ENCODE results near the gene NHSL2. TPM values are rescaled to one million over a fixed set of nuclear protein-coding genes. Genes with fewer than 3 reads are reported as not detected.
A peak's percentile ranks its signal among the peaks of the same experiment; 100 is the strongest.

NHSL2 gene
- total and polyA plus RNA-seq, 8 donors, result 7.0 to 15.3 (median 9.5) TPM

GRCh38 chrX:72130762-72131250, 220.2 kb downstream of the NHSL2 start:
- H3K27ac ChIP-seq, result no peak overlapping the region
- no peaks in the 10 kb centered on the region for H3K9me3 ChIP-seq
- peaks cover 0 to 24% of the 10 kb centered on the region in 2 donors for H3K4me1 ChIP-seq
- DNase-seq (no peak), ATAC-seq (no peak)
- TF ChIP-seq, protein P1, sequence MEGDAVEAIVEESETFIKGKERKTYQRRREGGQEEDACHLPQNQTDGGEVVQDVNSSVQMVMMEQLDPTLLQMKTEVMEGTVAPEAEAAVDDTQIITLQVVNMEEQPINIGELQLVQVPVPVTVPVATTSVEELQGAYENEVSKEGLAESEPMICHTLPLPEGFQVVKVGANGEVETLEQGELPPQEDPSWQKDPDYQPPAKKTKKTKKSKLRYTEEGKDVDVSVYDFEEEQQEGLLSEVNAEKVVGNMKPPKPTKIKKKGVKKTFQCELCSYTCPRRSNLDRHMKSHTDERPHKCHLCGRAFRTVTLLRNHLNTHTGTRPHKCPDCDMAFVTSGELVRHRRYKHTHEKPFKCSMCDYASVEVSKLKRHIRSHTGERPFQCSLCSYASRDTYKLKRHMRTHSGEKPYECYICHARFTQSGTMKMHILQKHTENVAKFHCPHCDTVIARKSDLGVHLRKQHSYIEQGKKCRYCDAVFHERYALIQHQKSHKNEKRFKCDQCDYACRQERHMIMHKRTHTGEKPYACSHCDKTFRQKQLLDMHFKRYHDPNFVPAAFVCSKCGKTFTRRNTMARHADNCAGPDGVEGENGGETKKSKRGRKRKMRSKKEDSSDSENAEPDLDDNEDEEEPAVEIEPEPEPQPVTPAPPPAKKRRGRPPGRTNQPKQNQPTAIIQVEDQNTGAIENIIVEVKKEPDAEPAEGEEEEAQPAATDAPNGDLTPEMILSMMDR (IDR thresholded peaks at IDR 0.05), result no peak
- intact Hi-C loops (cut with DNase I), result no loop called here
- H3K36me3 ChIP-seq, result no peaks in the 10 kb centered on the region
- H3K27me3 ChIP-seq, result peaks cover 0 to 12% of the 10 kb centered on the region in 2 donors
- H3K4me3 ChIP-seq, result peak overlapping the region; percentile 29 to 41

GRCh38 chrX:72131317-72132294, 221.0 kb downstream of the NHSL2 start, which contains the start of gene RTL5:
Gene RTL5 (minus strand): TSS chrX:72131915.
- peaks cover 0 to 12% of the 10 kb centered on the region in 2 donors for H3K27me3 ChIP-seq
- DNase-seq (peak; percentile 79 to 95 (median 90)), ATAC-seq (peak; percentile 96)
- no peaks in the 10 kb centered on the region for H3K9me3 ChIP-seq
- no peaks in the 10 kb centered on the region for H3K36me3 ChIP-seq
- TF ChIP-seq, protein P1 (IDR thresholded peaks at IDR 0.05), result no peak
- H3K4me1 ChIP-seq, result peaks cover 0 to 16% of the 10 kb centered on the region in 2 donors
- H3K27ac ChIP-seq, result peak within 1 kb of the TSS in 1 of 2 donors; percentile 58
- H3K4me3 ChIP-seq, result peak within 1 kb of the TSS; percentile 29 to 41
- intact Hi-C loops (cut with DNase I), result no loop called here

- Histone ChIP-seq H3K4me1 (peaks cover 0 to 8% of the 10 kb centered on the region in 2 donors), H3K36me3 (no peaks in the 10 kb centered on the region), H3K27me3 (peaks cover 0 to 12% of the 10 kb centered on the region in 2 donors), H3K27ac (no peak overlapping the region), H3K9me3 (no peaks in the 10 kb centered on the region), H3K4me3 (peak overlapping the region in 1 of 2 donors; percentile 41)
- ATAC-seq (no peak), DNase-seq (no peak)
- TF ChIP-seq, protein P1 (IDR thresholded peaks at IDR 0.05), result no peak
- intact Hi-C loops (cut with DNase I), result no loop called here
Measured at GRCh38 chrX:72132456-72132855, 221.8 kb downstream of the NHSL2 start.

DNA sequence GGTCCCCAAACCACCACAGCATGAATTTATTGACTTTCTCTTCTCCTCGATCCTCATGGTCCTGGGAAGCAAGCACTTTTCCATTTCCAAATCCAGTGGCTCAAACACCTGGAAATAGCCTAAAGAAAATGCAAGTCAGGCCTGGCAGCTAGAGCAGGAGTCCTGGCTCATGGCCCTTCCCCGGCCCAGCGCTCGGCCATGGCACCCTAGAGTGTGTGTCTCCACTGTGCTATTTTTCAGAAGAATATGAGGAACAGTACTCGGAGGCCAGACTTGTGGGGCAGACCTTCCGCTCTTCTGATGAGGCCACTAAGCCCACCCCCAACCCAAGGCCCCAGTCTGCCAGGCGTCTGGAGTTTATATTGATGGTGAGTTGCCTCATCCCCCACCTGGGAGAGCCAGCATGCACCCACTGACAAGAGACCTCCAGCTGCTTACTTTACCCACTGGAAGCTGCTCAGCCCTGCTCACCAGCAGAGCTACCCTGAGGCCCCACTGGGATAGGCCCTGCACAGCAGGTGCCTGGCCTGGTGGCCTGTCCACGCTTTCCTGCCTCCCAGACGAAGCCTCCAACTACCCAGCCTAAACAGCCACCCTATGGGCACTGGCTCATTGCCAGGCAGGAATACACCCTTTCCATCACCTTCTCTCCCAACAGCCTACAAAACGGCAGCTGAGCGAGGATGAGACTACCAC, 223.4 kb downstream of the NHSL2 start:
- Histone ChIP-seq H3K27ac (no peak overlapping the region), H3K9me3 (no peaks in the 10 kb centered on the region), H3K27me3 (peaks cover 0 to 12% of the 10 kb centered on the region in 2 donors), H3K4me3 (no peak overlapping the region), H3K36me3 (peaks cover 0 to 10% of the 10 kb centered on the region in 2 donors), H3K4me1 (peaks cover 0 to 6% of the 10 kb centered on the region in 2 donors)
- ATAC-seq (no peak), DNase-seq (no peak)
- intact Hi-C loops (cut with DNase I), result no loop called here
- TF ChIP-seq, protein P1 (IDR thresholded peaks at IDR 0.05), result no peak

Data from left lung (tissue), 10 donors.